ENCODE results near the gene TFF2. TPM values are rescaled to one million over a fixed set of nuclear protein-coding genes. Genes with fewer than 3 reads are reported as not detected.

Gene TFF2
- total RNA-seq, 3 donors from 2014 or later (not counting 1 experiment from before 2014, with no cell fraction given), result not detected

DNA sequence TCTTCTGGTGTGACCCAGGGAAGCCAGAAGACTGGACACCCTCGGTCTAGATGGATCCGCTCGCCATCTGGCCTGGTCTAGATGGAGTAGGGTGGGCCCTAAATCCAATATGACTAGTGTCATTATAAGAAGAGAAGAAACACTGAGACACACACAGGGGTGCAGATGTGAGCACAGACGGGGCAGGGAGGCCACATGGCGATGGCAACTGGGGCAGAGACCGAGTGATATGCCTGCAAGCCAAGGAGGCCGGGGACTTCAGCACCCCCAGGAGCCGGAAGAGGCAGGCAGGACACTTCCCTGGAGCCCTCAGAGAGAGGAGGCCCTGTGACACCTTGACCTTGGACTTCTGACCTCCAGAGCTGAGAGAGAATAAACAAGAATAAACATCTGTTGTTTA lies 30.0 kb downstream of the TFF2 start:
- Histone ChIP-seq H3K27ac (ENCODE audit: low read length) (no peak overlapping the region), H3K4me1 (ENCODE audit: control insufficient read depth, insufficient read depth, low read length) (peaks cover 16% of the 10 kb centered on the region), H3K27me3 (ENCODE audit: control insufficient read depth, insufficient read depth, low read length) (no peaks in the 10 kb centered on the region), H3K36me3 (ENCODE audit: control insufficient read depth, insufficient read depth, low read length) (no peaks in the 10 kb centered on the region), H3K9me3 (ENCODE audit: control insufficient read depth, insufficient read depth, low read length) (no peaks in the 10 kb centered on the region), H3K4me3 (ENCODE audit: low read length) (no peak overlapping the region)
- DNase-seq (no peak), ATAC-seq (no peak)
- TF ChIP-seq, protein P1, sequence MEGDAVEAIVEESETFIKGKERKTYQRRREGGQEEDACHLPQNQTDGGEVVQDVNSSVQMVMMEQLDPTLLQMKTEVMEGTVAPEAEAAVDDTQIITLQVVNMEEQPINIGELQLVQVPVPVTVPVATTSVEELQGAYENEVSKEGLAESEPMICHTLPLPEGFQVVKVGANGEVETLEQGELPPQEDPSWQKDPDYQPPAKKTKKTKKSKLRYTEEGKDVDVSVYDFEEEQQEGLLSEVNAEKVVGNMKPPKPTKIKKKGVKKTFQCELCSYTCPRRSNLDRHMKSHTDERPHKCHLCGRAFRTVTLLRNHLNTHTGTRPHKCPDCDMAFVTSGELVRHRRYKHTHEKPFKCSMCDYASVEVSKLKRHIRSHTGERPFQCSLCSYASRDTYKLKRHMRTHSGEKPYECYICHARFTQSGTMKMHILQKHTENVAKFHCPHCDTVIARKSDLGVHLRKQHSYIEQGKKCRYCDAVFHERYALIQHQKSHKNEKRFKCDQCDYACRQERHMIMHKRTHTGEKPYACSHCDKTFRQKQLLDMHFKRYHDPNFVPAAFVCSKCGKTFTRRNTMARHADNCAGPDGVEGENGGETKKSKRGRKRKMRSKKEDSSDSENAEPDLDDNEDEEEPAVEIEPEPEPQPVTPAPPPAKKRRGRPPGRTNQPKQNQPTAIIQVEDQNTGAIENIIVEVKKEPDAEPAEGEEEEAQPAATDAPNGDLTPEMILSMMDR (IDR thresholded peaks at IDR 0.05), result no peak
- H3K36me3 Mint-ChIP-seq, result no peaks in the 10 kb centered on the region
- peaks cover 9 to 10% of the 10 kb centered on the region in 2 donors for H3K4me1 Mint-ChIP-seq
- H3K4me3 Mint-ChIP-seq, result no peak overlapping the region
- no peaks in the 10 kb centered on the region for H3K9me3 Mint-ChIP-seq
- no peak overlapping the region for H3K27ac Mint-ChIP-seq
- 96% methylated on average over 8 of the region's 8 CpGs for WGBS (ENCODE audit: insufficient coverage)
- H3K27me3 Mint-ChIP-seq (ENCODE audit: low read depth in 2 of 2), result peaks cover 22 to 33% of the 10 kb centered on the region in 2 donors
- intact Hi-C loops (cut with micrococcal nuclease), result no loop called here

DNA sequence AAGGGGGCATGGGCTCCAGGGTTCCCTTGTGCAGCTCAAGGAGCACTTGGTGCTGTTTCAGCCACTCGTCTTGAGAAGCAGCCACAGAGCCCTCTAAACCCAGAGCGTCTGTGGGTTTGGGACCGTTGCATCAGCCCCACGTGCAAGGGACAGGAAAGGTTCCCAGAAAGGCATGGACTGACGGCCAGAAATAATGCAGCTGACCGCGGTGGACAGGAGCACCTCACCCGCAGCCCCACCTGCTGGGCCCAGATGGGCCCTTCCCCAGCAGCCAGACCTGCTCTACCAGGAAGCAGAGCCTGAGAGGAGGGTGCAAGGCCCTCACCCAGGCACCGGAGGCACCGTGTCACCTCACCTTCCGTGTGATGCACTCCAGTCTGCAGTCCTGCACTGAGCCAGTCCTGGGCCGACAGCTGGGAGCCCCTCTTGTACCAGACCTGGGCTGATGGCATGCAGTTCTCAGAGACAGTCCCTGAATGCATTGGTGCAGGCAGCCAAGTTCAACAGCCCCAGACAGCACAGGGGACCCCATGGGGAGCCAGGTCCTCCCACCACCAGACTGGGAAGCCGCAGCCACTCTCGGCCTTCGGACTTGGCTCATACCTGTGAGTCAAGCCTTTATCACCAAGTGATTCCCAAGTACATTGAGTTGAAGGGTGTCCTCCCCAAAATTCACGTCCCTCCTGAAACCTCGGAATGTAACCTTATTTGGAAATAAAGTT lies 30.8 kb downstream of the TFF2 start:
- Histone ChIP-seq H3K9me3 (ENCODE audit: control insufficient read depth, insufficient read depth, low read length) (no peaks in the 10 kb centered on the region), H3K4me3 (ENCODE audit: low read length) (no peak overlapping the region), H3K4me1 (ENCODE audit: control insufficient read depth, insufficient read depth, low read length) (peaks cover 16% of the 10 kb centered on the region), H3K27ac (ENCODE audit: low read length) (no peak overlapping the region), H3K36me3 (ENCODE audit: control insufficient read depth, insufficient read depth, low read length) (no peaks in the 10 kb centered on the region), H3K27me3 (ENCODE audit: control insufficient read depth, insufficient read depth, low read length) (no peaks in the 10 kb centered on the region)
- WGBS (ENCODE audit: insufficient coverage), result 64% methylated on average over 17 of the region's 17 CpGs
- no peak overlapping the region for H3K27ac Mint-ChIP-seq
- H3K27me3 Mint-ChIP-seq (ENCODE audit: low read depth in 2 of 2), result peaks cover 15 to 25% of the 10 kb centered on the region in 2 donors
- H3K4me1 Mint-ChIP-seq, result peaks cover 9 to 10% of the 10 kb centered on the region in 2 donors
- ATAC-seq (peak in 2 of 3 donors; percentile 18 to 25), DNase-seq (no peak)
- no peaks in the 10 kb centered on the region for H3K9me3 Mint-ChIP-seq
- no peaks in the 10 kb centered on the region for H3K36me3 Mint-ChIP-seq
- TF ChIP-seq, protein P1 (IDR thresholded peaks at IDR 0.05), result no peak
- H3K4me3 Mint-ChIP-seq, result no peak overlapping the region
- intact Hi-C loops (cut with micrococcal nuclease), result no loop called here

DNA sequence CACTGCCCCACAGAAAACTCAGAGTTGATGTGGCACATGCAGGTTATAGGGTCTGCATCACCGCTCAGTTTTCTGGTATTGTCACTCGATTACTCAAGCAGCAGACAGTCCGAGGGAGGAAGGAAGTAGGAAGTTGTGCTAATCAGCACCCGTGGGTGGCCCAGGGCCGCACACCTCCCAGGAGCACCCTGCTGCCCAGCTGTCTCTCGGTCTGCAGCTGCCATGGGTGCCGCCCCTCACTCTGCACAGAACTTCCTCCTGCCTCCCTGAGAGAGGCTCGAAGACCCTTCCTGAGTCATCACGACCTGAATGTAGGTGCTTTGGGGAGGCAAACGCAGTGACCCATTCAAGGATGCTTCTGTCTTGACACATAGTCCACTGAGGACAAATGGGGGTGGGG lies 31.4 kb downstream of the TFF2 start:
- Mint-ChIP-seq H3K4me1 (peaks cover 9 to 10% of the 10 kb centered on the region in 2 donors), H3K36me3 (no peaks in the 10 kb centered on the region), H3K27ac (no peak overlapping the region), H3K27me3 (ENCODE audit: low read depth in 2 of 2) (peaks cover 14 to 19% of the 10 kb centered on the region in 2 donors), H3K9me3 (no peaks in the 10 kb centered on the region), H3K4me3 (peak overlapping the region; percentile 35)
- intact Hi-C loops (cut with micrococcal nuclease), result no loop called here
- Histone ChIP-seq H3K27ac (ENCODE audit: low read length) (no peak overlapping the region), H3K36me3 (ENCODE audit: control insufficient read depth, insufficient read depth, low read length) (no peaks in the 10 kb centered on the region), H3K9me3 (ENCODE audit: control insufficient read depth, insufficient read depth, low read length) (no peaks in the 10 kb centered on the region), H3K4me1 (ENCODE audit: control insufficient read depth, insufficient read depth, low read length) (peaks cover 16% of the 10 kb centered on the region), H3K27me3 (ENCODE audit: control insufficient read depth, insufficient read depth, low read length) (no peaks in the 10 kb centered on the region), H3K4me3 (ENCODE audit: low read length) (no peak overlapping the region)
- TF ChIP-seq, protein P1 (IDR thresholded peaks at IDR 0.05), result no peak
- ATAC-seq, result peak; percentile 54 to 73 (median 70)
- WGBS (ENCODE audit: insufficient coverage), result 3% methylated on average over 10 of the region's 10 CpGs
- no peak for DNase-seq

All from natural killer cell (primary cell).